Activated naive CD8-positive, alpha-beta T cell treated with anti-CD3 and anti-CD28 coated beads, Interleukin-2, amount 10 ng/mL, durations not matched to agents 7 days and 5 days (primary cell): ENCODE measurements around the gene TGFBR3L. TPM values are rescaled to one million over a fixed set of nuclear protein-coding genes. Genes with fewer than 3 reads are reported as not detected.

Experiments used
- ATAC-seq: fragments of 150-1000 bp; cut with Tn5 transposase; one replicate; pipeline ENCODE4 v1.10.0; 2021; ENCODE audit warnings: low read depth, moderate library complexity
- POLR2A ChIA-PET: fragments of 350-600 bp; sonication (Branson Sonifier 250); formaldehyde crosslinking; loops from one replicate; lab custom pipeline; 2021; ENCODE audit warnings: antibody characterized with exemption; lab: Charles Lee
- DNase-seq: peaks from one replicate; pipeline ENCODE4 v3.0.0; 2021
- H3K27ac Mint-ChIP-seq: one replicate; pipeline ENCODE4 v1.8.0; 2022; ENCODE audit warnings: mild to moderate bottlenecking, mixed read lengths
- H3K27me3 Mint-ChIP-seq: one replicate; pipeline ENCODE4 v1.8.0; 2022; ENCODE audit warnings: mild to moderate bottlenecking, moderate library complexity, mixed read lengths
- H3K36me3 Mint-ChIP-seq: one replicate; pipeline ENCODE4 v1.8.0; 2021; ENCODE audit warnings: mild to moderate bottlenecking, mixed read lengths
- H3K4me1 Mint-ChIP-seq: one replicate; pipeline ENCODE4 v1.8.0; 2021; ENCODE audit warnings: mixed read lengths
- H3K4me3 Mint-ChIP-seq: one replicate; pipeline ENCODE4 v1.8.0; 2022; ENCODE audit warnings: mild to moderate bottlenecking, moderate library complexity, mixed read lengths
- H3K9me3 Mint-ChIP-seq: one replicate; pipeline ENCODE4 v1.8.0; 2021; ENCODE audit warnings: mixed read lengths
- total RNA-seq, 2 experiments: library from RNA; stranded (reverse); gene quantifications; one replicate each; pipeline ENCODE4 v1.2.3, GENCODE V29; 2021

TGFBR3L gene
- total RNA-seq, 2 experiments from 2014 or later, result 2.2 to 3.6 TPM

- Mint-ChIP-seq H3K36me3 (peaks cover 2% of the 10 kb centered on the region), H3K27me3 (peaks cover 43% of the 10 kb centered on the region), H3K9me3 (no peaks in the 10 kb centered on the region), H3K27ac (peak overlapping the region; percentile 81), H3K4me3 (peak overlapping the region; percentile 82), H3K4me1 (peaks cover 22% of the 10 kb centered on the region)
- ATAC-seq (no peak), DNase-seq (no peak)
- POLR2A ChIA-PET, result interaction anchor here (0.7 to 1.9 kb wide), 3 partner anchors 9 to 24 kb away, joined by 3 to 4 read pairs (median 3); partner anchors contain the start of genes MAP2K7 and TIMM44
Observed at GRCh38 chr19:7918615-7919421, 4.2 kb downstream of the TGFBR3L start.

- Mint-ChIP-seq H3K4me1 (peaks cover 24% of the 10 kb centered on the region), H3K36me3 (peaks cover 2% of the 10 kb centered on the region), H3K27ac (peak within 1 kb of the TSS; percentile 99), H3K27me3 (peaks cover 40% of the 10 kb centered on the region), H3K4me3 (peak within 1 kb of the TSS; percentile 100), H3K9me3 (no peaks in the 10 kb centered on the region)
- POLR2A ChIA-PET, result interaction anchor here (0.6 to 2.6 kb wide), 9 partner anchors 10 to 57 kb away, joined by 3 to 22 read pairs (median 5); partner anchors contain the start of genes MAP2K7 and TIMM44
- ATAC-seq (peak; percentile 77), DNase-seq (peak; percentile 99)
Observed at GRCh38 chr19:7919610-7920518, 5.2 kb downstream of the TGFBR3L start, which contains the start of gene SNAPC2. TSS of gene SNAPC2 (plus strand) at chr19:7920338. CDS start at chr19:7920367, 29 bp downstream.

GRCh38 chr19:7920519-7921301, 6.1 kb downstream of the TGFBR3L start:
- H3K36me3 Mint-ChIP-seq, result peaks cover 2% of the 10 kb centered on the region
- POLR2A ChIA-PET, result interaction anchor here (0.6 to 2.6 kb wide), 9 partner anchors 10 to 852 kb away, joined by 3 to 22 read pairs (median 5); partner anchors contain the start of genes MAP2K7, TIMM44 and ZNF557
- DNase-seq (peak; percentile 97), ATAC-seq (peak; percentile 40)
- peaks cover 21% of the 10 kb centered on the region for H3K4me1 Mint-ChIP-seq
- H3K9me3 Mint-ChIP-seq, result no peaks in the 10 kb centered on the region
- peaks cover 31% of the 10 kb centered on the region for H3K27me3 Mint-ChIP-seq
- H3K27ac Mint-ChIP-seq, result peak overlapping the region; percentile 99
- peak overlapping the region; percentile 100 for H3K4me3 Mint-ChIP-seq

- ATAC-seq, result no peak
- Mint-ChIP-seq H3K9me3 (no peaks in the 10 kb centered on the region), H3K4me1 (peaks cover 21% of the 10 kb centered on the region), H3K27ac (peak overlapping the region; percentile 99), H3K4me3 (peak overlapping the region; percentile 100), H3K27me3 (peaks cover 27% of the 10 kb centered on the region), H3K36me3 (peaks cover 2% of the 10 kb centered on the region)
- no peak for DNase-seq
- POLR2A ChIA-PET, result interaction anchor here (1.4 to 2.6 kb wide), 6 partner anchors 9 to 852 kb away, joined by 5 to 22 read pairs (median 14); partner anchors contain the start of genes MAP2K7, TIMM44 and ZNF557
Observed at GRCh38 chr19:7921302-7921966, 6.8 kb downstream of the TGFBR3L start.

GRCh38 chr19:7921967-7922835, 7.6 kb downstream of the TGFBR3L start:
- H3K27ac Mint-ChIP-seq, result no peak overlapping the region

GRCh38 chr19:7922836-7923195, 8.2 kb downstream of the TGFBR3L start:
- Mint-ChIP-seq H3K4me1 (peaks cover 21% of the 10 kb centered on the region), H3K4me3 (no peak overlapping the region), H3K9me3 (no peaks in the 10 kb centered on the region), H3K27ac (no peak overlapping the region), H3K36me3 (peaks cover 2% of the 10 kb centered on the region), H3K27me3 (peaks cover 21% of the 10 kb centered on the region)
- POLR2A ChIA-PET, result interaction anchor here (1.0 kb wide), 1 partner anchor 53 kb away, joined by 3 read pairs; no protein-coding TSS in a partner anchor
- ATAC-seq, result no peak
- DNase-seq, result no peak

More at GRCh38 chr19:7921967-7922835, 7.6 kb downstream of the TGFBR3L start:
- peak overlapping the region; percentile 100 for H3K4me3 Mint-ChIP-seq
- no peaks in the 10 kb centered on the region for H3K9me3 Mint-ChIP-seq
- peaks cover 2% of the 10 kb centered on the region for H3K36me3 Mint-ChIP-seq
- peaks cover 23% of the 10 kb centered on the region for H3K27me3 Mint-ChIP-seq
- H3K4me1 Mint-ChIP-seq, result peaks cover 21% of the 10 kb centered on the region
- POLR2A ChIA-PET, result interaction anchor here (1.0 to 2.6 kb wide), 4 partner anchors 22 to 853 kb away, joined by 3 to 19 read pairs (median 9); partner anchors contain the start of genes TIMM44 and ZNF557
- DNase-seq (no peak), ATAC-seq (no peak)

GRCh38 chr19:7923295-7924191, 8.9 kb downstream of the TGFBR3L start:
- H3K27ac Mint-ChIP-seq, result no peak overlapping the region
- no peaks in the 10 kb centered on the region for H3K36me3 Mint-ChIP-seq
- no peaks in the 10 kb centered on the region for H3K9me3 Mint-ChIP-seq
- DNase-seq (no peak), ATAC-seq (no peak)
- peaks cover 14% of the 10 kb centered on the region for H3K27me3 Mint-ChIP-seq
- POLR2A ChIA-PET, result interaction anchor here (0.9 to 1.0 kb wide), 2 partner anchors 20 to 54 kb away, joined by 3 to 4 read pairs; partner anchors contain the start of gene MAP2K7
- peaks cover 17% of the 10 kb centered on the region for H3K4me1 Mint-ChIP-seq
- H3K4me3 Mint-ChIP-seq, result peak overlapping the region; percentile 28

- H3K4me1 Mint-ChIP-seq, result peaks cover 17% of the 10 kb centered on the region
- peaks cover 8% of the 10 kb centered on the region for H3K27me3 Mint-ChIP-seq
- peak overlapping the region; percentile 22 for H3K4me3 Mint-ChIP-seq
- POLR2A ChIA-PET, result interaction anchor here (0.9 kb wide), 1 partner anchor 20 kb away, joined by 4 read pairs; the partner anchor contains the start of gene MAP2K7
- H3K36me3 Mint-ChIP-seq, result no peaks in the 10 kb centered on the region
- DNase-seq, result no peak
- ATAC-seq, result no peak
- H3K9me3 Mint-ChIP-seq, result no peaks in the 10 kb centered on the region
- peak overlapping the region; percentile 34 for H3K27ac Mint-ChIP-seq
Observed at GRCh38 chr19:7924241-7924640, 9.6 kb downstream of the TGFBR3L start.

GRCh38 chr19:7924651-7925170, 10.1 kb downstream of the TGFBR3L start:
- H3K4me1 Mint-ChIP-seq, result peaks cover 15% of the 10 kb centered on the region
- peaks cover 4% of the 10 kb centered on the region for H3K27me3 Mint-ChIP-seq

GRCh38 chr19:7925171-7925851, 10.7 kb downstream of the TGFBR3L start:
- Mint-ChIP-seq H3K27ac (peak overlapping the region; percentile 72), H3K4me1 (peaks cover 11% of the 10 kb centered on the region), H3K27me3 (no peaks in the 10 kb centered on the region), H3K4me3 (peak overlapping the region; percentile 82), H3K9me3 (no peaks in the 10 kb centered on the region), H3K36me3 (no peaks in the 10 kb centered on the region)
- POLR2A ChIA-PET, result no interaction called here
- DNase-seq, result peak; percentile 89
- ATAC-seq, result peak; percentile 36

More at GRCh38 chr19:7924651-7925170, 10.1 kb downstream of the TGFBR3L start:
- POLR2A ChIA-PET, result interaction anchor here (0.9 kb wide), 1 partner anchor 21 kb away, joined by 4 read pairs; the partner anchor contains the start of gene MAP2K7
- H3K36me3 Mint-ChIP-seq, result no peaks in the 10 kb centered on the region
- DNase-seq (no peak), ATAC-seq (no peak)
- no peaks in the 10 kb centered on the region for H3K9me3 Mint-ChIP-seq
- no peak overlapping the region for H3K27ac Mint-ChIP-seq
- no peak overlapping the region for H3K4me3 Mint-ChIP-seq
